Mucosa of gallbladder (tissue), 1 donor: ENCODE results near the gene MED12. TPM values are rescaled to one million over a fixed set of nuclear protein-coding genes. Genes with fewer than 3 reads are reported as not detected.

ENCODE experiments used
- DNase-seq: peaks from one replicate; pipeline ENCODE4 v3.0.0-alpha.2; 2020; ENCODE audit warnings: low spot score
- total RNA-seq: library from RNA; stranded (reverse); gene quantifications from one replicate; pipeline ENCODE4 v1.2.1, GENCODE V29; 2021
- donor health status: DM: no; HTN: no; CAD: no.

Gene MED12
- total RNA-seq = 43.2 TPM

- DNase-seq = peak; percentile 84
Observed at GRCh38 chrX:71118032-71118984, at the start of gene MED12. MED12 (plus strand) TSS chrX:71118596; CDS start chrX:71118755, 159 bp downstream.

- no peak for DNase-seq
Observed at GRCh38 chrX:71070531-71070930, 47.9 kb upstream of the MED12 start.

GRCh38 chrX:71081330-71082123 lies 36.9 kb upstream of the MED12 start:
- no peak for DNase-seq

GRCh38 chrX:71082124-71082647 lies 36.2 kb upstream of the MED12 start:
- DNase-seq = no peak

- no peak for DNase-seq
Observed at GRCh38 chrX:71082822-71083221, 35.6 kb upstream of the MED12 start.

GRCh38 chrX:71085900-71086299 lies 32.5 kb upstream of the MED12 start:
- DNase-seq = no peak

GRCh38 chrX:71091263-71091662 lies 27.1 kb upstream of the MED12 start:
- no peak for DNase-seq

GRCh38 chrX:71095033-71095432 lies 23.4 kb upstream of the MED12 start:
- no peak for DNase-seq

GRCh38 chrX:71095555-71095980 lies 22.8 kb upstream of the MED12 start, which contains the start of gene FOXO4:
FOXO4 (plus strand) TSS chrX:71095851; CDS start chrX:71096529, 678 bp downstream.
- peak; percentile 92 for DNase-seq

GRCh38 chrX:71095981-71096759 lies 22.2 kb upstream of the MED12 start:
- DNase-seq = no peak

- DNase-seq = no peak
Observed at GRCh38 chrX:71096760-71097032, 21.7 kb upstream of the MED12 start.

- peak; percentile 44 for DNase-seq
Observed at GRCh38 chrX:71098302-71098701, 20.1 kb upstream of the MED12 start.

GRCh38 chrX:71098951-71099506 lies 19.4 kb upstream of the MED12 start:
- DNase-seq = no peak

- no peak for DNase-seq
Observed at GRCh38 chrX:71099736-71100135, 18.7 kb upstream of the MED12 start.

GRCh38 chrX:71100581-71101505 lies 17.6 kb upstream of the MED12 start:
- DNase-seq = no peak

- DNase-seq = no peak
Observed at GRCh38 chrX:71102292-71102691, 16.1 kb upstream of the MED12 start.

- DNase-seq = peak; percentile 36
Observed at GRCh38 chrX:71103110-71103983, 15.0 kb upstream of the MED12 start.

GRCh38 chrX:71105628-71106027 lies 12.8 kb upstream of the MED12 start:
- DNase-seq = no peak

GRCh38 chrX:71106427-71106826 lies 12.0 kb upstream of the MED12 start, which contains the start of gene CXorf65:
CXorf65 (minus strand) TSS chrX:71106740; CDS start chrX:71106556, 184 bp downstream.
- no peak for DNase-seq
